Gastroesophageal sphincter (tissue), 4 donors: ENCODE measurements around the gene ESPNL. TPM values are rescaled to one million over a fixed set of nuclear protein-coding genes. Genes with fewer than 3 reads are reported as not detected.

ENCODE experiments used
- ATAC-seq: fragments of 150-250 bp; one replicate; pipeline ENCODE4 v1.9.1; 2016; ENCODE audit warnings: mild to moderate bottlenecking, moderate library complexity
- H3K27ac ChIP-seq, 4 donors: fragments of 200-600 bp; sonication (generic) in 3 of 4; 1 replicate in 3 of 4; 2 replicates in 1 of 4; pipeline ENCODE4 v1.5.1; 2016 to 2019
- H3K27me3 ChIP-seq: fragments of 200-600 bp; sonication (generic); one replicate; pipeline ENCODE4 v1.5.1; 2019
- H3K36me3 ChIP-seq, 2 donors: fragments of 200-600 bp; sonication (generic); one replicate each; pipeline ENCODE4 v1.5.1; 2019; ENCODE audit warnings: control low read depth in 1 of 2
- H3K4me1 ChIP-seq, 3 donors: fragments of 200-600 bp; sonication (generic); 1 replicate in 2 of 3; 2 replicates in 1 of 3; pipeline ENCODE4 v1.5.1; 2016 to 2019; ENCODE audit warnings: control low read depth in 2 of 3
- H3K4me3 ChIP-seq, 2 donors: fragments of 200-600 bp; sonication (generic); one replicate each; pipeline ENCODE4 v1.5.1; 2019; ENCODE audit warnings: mild to moderate bottlenecking in 1 of 2, moderate library complexity in 1 of 2
- H3K9me3 ChIP-seq, 3 donors: fragments of 200-600 bp; sonication (generic); one replicate each; pipeline ENCODE4 v1.5.1; 2017 to 2019; ENCODE audit warnings: control low read depth in 2 of 3
- CTCF ChIP-seq, 4 experiments: fragments of 200-600 bp in 2 of 4; fragments of 450-650 bp in 2 of 4; sonication (generic) in 1 of 4; IDR thresholded peaks; one replicate each; pipeline ENCODE4 v1.5.1; 2017 to 2019; ENCODE audit warnings: antibody characterized with exemption in 4 of 4, mild to moderate bottlenecking in 2 of 4, moderate library complexity in 2 of 4
- EP300 ChIP-seq: sonication (generic); formaldehyde crosslinking; IDR thresholded peaks from one replicate; pipeline ENCODE4 v1.6.1; 2017; ENCODE audit warnings: antibody characterized with exemption, mild to moderate bottlenecking
- POLR2A ChIP-seq, 2 donors: fragments of 450-650 bp; IDR thresholded peaks; one replicate each; pipeline ENCODE4 v1.6.1; 2017; ENCODE audit warnings: antibody characterized with exemption in 2 of 2, mild to moderate bottlenecking in 2 of 2, moderate library complexity in 1 of 2
- POLR2AphosphoS5 ChIP-seq: sonication (generic); formaldehyde crosslinking; IDR thresholded peaks from one replicate; pipeline ENCODE4 v1.6.1; 2017; ENCODE audit warnings: antibody characterized with exemption
- WGBS, 2 donors: methylation state at CpG; one replicate each; pipeline ENCODE4 v1.1.5; 2018; ENCODE audit warnings: low coverage in 1 of 2; 5-methylcytosine and 5-hydroxymethylcytosine counted together
- total RNA-seq, 4 donors: library from RNA; depleted of rRNA; stranded (reverse); fragments of >200 nt; gene quantifications; one replicate each; pipeline ENCODE4 v1.1.0, GENCODE V29; 2016

Gene ESPNL
- total RNA-seq, 4 donors from 2014 or later: 0.12 to 3.4 (median 0.31) TPM; not detected in 1

DNA sequence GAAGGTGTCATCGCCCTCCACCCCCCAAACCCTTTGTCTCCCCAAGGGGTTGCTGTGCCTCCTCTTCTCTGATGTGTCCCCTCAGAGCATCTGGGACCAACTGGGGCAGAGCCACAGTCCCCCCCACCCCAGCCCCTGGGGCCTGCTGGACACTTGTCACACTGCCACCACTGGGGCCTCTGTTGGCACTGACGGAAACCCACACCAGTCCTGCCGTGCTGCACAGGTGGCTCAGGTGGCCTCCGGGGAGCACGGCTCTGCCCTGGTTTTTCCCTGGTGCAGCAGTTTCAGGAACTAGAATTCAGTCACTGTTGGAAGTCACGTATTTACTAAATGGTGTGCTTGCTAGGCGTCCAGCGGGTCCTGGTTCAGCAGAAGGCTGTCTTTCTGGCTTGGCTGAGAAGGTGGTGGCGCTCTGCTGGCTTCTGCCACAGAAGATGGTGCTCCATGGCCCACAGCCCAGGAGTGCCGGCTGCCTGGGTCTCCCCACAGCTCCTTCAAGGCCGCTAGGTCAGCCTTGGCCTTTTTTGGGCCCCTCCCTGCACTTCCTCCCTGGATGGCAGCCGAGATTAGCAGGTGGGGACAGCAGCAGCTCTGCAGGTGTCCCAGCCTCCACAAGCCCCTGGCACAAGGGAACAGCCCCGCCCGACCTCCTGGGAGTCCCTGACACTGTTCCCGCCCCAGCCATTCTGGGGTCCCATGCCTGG is 19.8 kb downstream of the ESPNL start:
- no peak for TF ChIP-seq EP300
- no peak for TF ChIP-seq POLR2AphosphoS5
- no peak for TF ChIP-seq CTCF (IDR thresholded peaks at IDR 0.05)
- no peak for TF ChIP-seq POLR2A (IDR thresholded peaks at IDR 0.05)
- Histone ChIP-seq H3K9me3 (no peaks in the 10 kb centered on the region), H3K4me3 (no peak overlapping the region), H3K4me1 (no peaks in the 10 kb centered on the region), H3K27me3 (peaks cover 20% of the 10 kb centered on the region), H3K27ac (no peak overlapping the region), H3K36me3 (no peaks in the 10 kb centered on the region)
- ATAC-seq: no peak
- 85% methylated on average over 6 of the region's 15 CpGs; no CpG with 5 or more reads in 1 of the 2 donors for WGBS, 2 donors

DNA sequence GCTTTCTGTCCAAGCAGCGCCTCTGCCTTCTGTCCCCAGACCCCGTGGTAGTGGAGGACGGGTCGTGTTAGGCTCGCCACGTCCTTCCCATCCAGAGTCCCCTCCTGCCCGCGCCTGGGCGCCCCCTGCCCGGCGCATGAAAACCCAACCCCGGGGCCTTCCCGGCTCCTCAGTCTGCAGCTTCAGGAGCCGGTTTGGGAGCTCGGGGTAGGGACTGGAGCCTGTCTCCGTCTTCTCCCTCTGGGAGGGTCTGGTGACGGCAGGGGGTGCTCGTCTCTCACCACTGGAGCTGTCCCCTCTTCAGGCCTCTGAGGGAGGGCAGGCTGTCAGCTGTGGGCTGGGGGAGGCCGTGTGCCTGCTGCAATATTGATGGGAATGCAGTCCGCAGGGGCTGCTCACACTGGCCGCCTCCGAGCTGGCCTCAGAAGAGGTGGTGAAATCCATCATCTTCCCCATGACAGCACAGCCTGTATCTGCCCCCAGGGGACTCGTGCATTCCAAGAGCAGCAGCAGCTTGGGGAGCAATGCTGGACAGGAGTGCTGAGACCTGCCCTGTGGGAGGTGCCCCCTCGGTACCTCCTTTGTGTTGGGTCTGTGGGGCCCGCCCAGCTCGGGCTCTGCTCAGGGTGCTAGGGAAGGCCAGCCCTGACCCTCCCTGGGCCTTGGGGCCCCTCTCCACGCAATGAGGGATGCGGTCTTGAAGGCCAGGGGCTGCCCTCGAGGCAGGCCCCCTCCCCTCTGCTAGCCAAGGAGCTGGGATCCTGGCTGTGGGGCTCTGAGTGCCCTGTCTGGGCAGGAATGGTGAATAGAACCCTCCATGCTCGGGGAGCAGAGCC is 20.5 kb downstream of the ESPNL start:
- peaks cover 20% of the 10 kb centered on the region for H3K27me3 ChIP-seq
- H3K36me3 ChIP-seq: no peaks in the 10 kb centered on the region
- no peaks in the 10 kb centered on the region for H3K4me1 ChIP-seq
- 27% methylated on average over 3 of the region's 30 CpGs; no CpG with 5 or more reads in 1 of the 2 donors for WGBS, 2 donors
- ATAC-seq: no peak
- TF ChIP-seq EP300: no peak
- no peak for TF ChIP-seq POLR2A (IDR thresholded peaks at IDR 0.05)
- TF ChIP-seq POLR2AphosphoS5: no peak
- peak in 1 of 4 experiments; percentile 12 for TF ChIP-seq CTCF (IDR thresholded peaks at IDR 0.05)
- no peak overlapping the region for H3K4me3 ChIP-seq
- H3K9me3 ChIP-seq: no peaks in the 10 kb centered on the region
- H3K27ac ChIP-seq: no peak overlapping the region

- no peak for TF ChIP-seq EP300
- TF ChIP-seq POLR2A (IDR thresholded peaks at IDR 0.05): no peak
- TF ChIP-seq CTCF (IDR thresholded peaks at IDR 0.05): no peak
- TF ChIP-seq POLR2AphosphoS5: no peak
- no peak for ATAC-seq
- Histone ChIP-seq H3K27me3 (peaks cover 12% of the 10 kb centered on the region), H3K36me3 (no peaks in the 10 kb centered on the region), H3K27ac (no peak overlapping the region), H3K4me3 (no peak overlapping the region), H3K9me3 (no peaks in the 10 kb centered on the region), H3K4me1 (peaks cover 0 to under 1% (median 0%) of the 10 kb centered on the region in 3 donors)
- WGBS, 2 donors: 85% methylated on average over 4 of the region's 27 CpGs; no CpG with 5 or more reads in 1 of the 2 donors
These were observed 21.6 kb downstream of the ESPNL start for GRCh38 chr2:238121511-238122286.

GRCh38 chr2:238122287-238123217 is 22.4 kb downstream of the ESPNL start:
- ATAC-seq: no peak
- 89% methylated on average over 7 of the region's 29 CpGs; no CpG with 5 or more reads in 1 of the 2 donors for WGBS, 2 donors
- Histone ChIP-seq H3K4me1 (peaks cover 0 to 9% (median 0%) of the 10 kb centered on the region in 3 donors), H3K27me3 (peaks cover 4% of the 10 kb centered on the region), H3K27ac (no peak overlapping the region), H3K9me3 (no peaks in the 10 kb centered on the region), H3K4me3 (no peak overlapping the region), H3K36me3 (no peaks in the 10 kb centered on the region)
- TF ChIP-seq POLR2AphosphoS5 (no peak), CTCF (IDR thresholded peaks at IDR 0.05) (no peak), EP300 (no peak), POLR2A (IDR thresholded peaks at IDR 0.05) (no peak)
